Stimulated activated naive CD8-positive, alpha-beta T cell treated with anti-CD3 and anti-CD28 coated beads, Interleukin-15, amount 100 ng/mL, for 72 hours (primary cell): ENCODE results near the gene KLK7.

Source experiments
- ATAC-seq: fragments of 150-1000 bp; cut with Tn5 transposase; 2 replicates; pipeline ENCODE4 v1.10.0; 2021; ENCODE audit warnings: mild to moderate bottlenecking, moderate library complexity
- DNase-seq, 2 donors: peaks; one replicate each; pipeline ENCODE4 v3.0.0; 2021 to 2022
- H3K27ac Mint-ChIP-seq, 2 donors: one replicate each; pipeline ENCODE4 v1.8.0; 2022; ENCODE audit warnings: mild to moderate bottlenecking in 2 of 2, mixed read lengths in 2 of 2, moderate library complexity in 2 of 2
- H3K27me3 Mint-ChIP-seq: one replicate; pipeline ENCODE4 v1.8.0; 2022; ENCODE audit warnings: mixed read lengths
- H3K4me1 Mint-ChIP-seq: one replicate; pipeline ENCODE4 v1.8.0; 2022; ENCODE audit warnings: mild to moderate bottlenecking, mixed read lengths
- H3K4me3 Mint-ChIP-seq, 2 donors: one replicate each; pipeline ENCODE4 v1.8.0; 2022; ENCODE audit warnings: mild to moderate bottlenecking in 2 of 2, mixed read lengths in 2 of 2, moderate library complexity in 1 of 2
- H3K9me3 Mint-ChIP-seq, 2 donors: one replicate each; pipeline ENCODE4 v1.8.0; 2022; ENCODE audit warnings: mixed read lengths in 2 of 2

The KLK7 gene

GRCh38 chr19:50933640-50934039 lies 50.1 kb downstream of the KLK7 start:
- ATAC-seq: no peak
- DNase-seq: no peak
- Mint-ChIP-seq H3K4me3 (no peak overlapping the region), H3K9me3 (no peaks in the 10 kb centered on the region), H3K4me1 (no peaks in the 10 kb centered on the region), H3K27me3 (peaks cover 50% of the 10 kb centered on the region), H3K27ac (no peak overlapping the region)

- H3K9me3 Mint-ChIP-seq: no peaks in the 10 kb centered on the region
- DNase-seq (no peak), ATAC-seq (no peak)
- no peak overlapping the region for H3K4me3 Mint-ChIP-seq
- H3K4me1 Mint-ChIP-seq: no peaks in the 10 kb centered on the region
- H3K27ac Mint-ChIP-seq: no peak overlapping the region
- H3K27me3 Mint-ChIP-seq: peaks cover 59% of the 10 kb centered on the region
Measured at GRCh38 chr19:50932690-50933083, 51.0 kb downstream of the KLK7 start.

- Mint-ChIP-seq H3K27ac (no peak overlapping the region), H3K9me3 (no peaks in the 10 kb centered on the region), H3K4me3 (no peak overlapping the region), H3K4me1 (no peaks in the 10 kb centered on the region), H3K27me3 (peaks cover 64% of the 10 kb centered on the region)
- ATAC-seq: no peak
- no peak for DNase-seq
Measured at GRCh38 chr19:50932018-50932689, 51.6 kb downstream of the KLK7 start.

- H3K27me3 Mint-ChIP-seq: peaks cover 64% of the 10 kb centered on the region
- DNase-seq (no peak), ATAC-seq (no peak)
- no peaks in the 10 kb centered on the region for H3K4me1 Mint-ChIP-seq
- H3K27ac Mint-ChIP-seq: no peak overlapping the region
- H3K4me3 Mint-ChIP-seq: no peak overlapping the region
- no peaks in the 10 kb centered on the region for H3K9me3 Mint-ChIP-seq
Measured at GRCh38 chr19:50931023-50931422, 52.7 kb downstream of the KLK7 start.

- H3K4me3 Mint-ChIP-seq: no peak overlapping the region
- no peak for ATAC-seq
- no peak for DNase-seq
- no peaks in the 10 kb centered on the region for H3K9me3 Mint-ChIP-seq
- peaks cover 69% of the 10 kb centered on the region for H3K27me3 Mint-ChIP-seq
- no peak overlapping the region for H3K27ac Mint-ChIP-seq
- no peaks in the 10 kb centered on the region for H3K4me1 Mint-ChIP-seq
Measured at GRCh38 chr19:50928831-50929230, 54.9 kb downstream of the KLK7 start.
